VCaP (cell line): ENCODE data around the gene SCN2B.

Source experiments
- H3K27ac ChIP-seq: fragments of 450-650 bp; 2 replicates; pipeline ENCODE4 v1.5.1; 2017
- CTCF ChIP-seq: fragments of 450-650 bp; conservative IDR thresholded peaks from 2 replicates; pipeline ENCODE4 v1.5.1; 2017; ENCODE audit warnings: mild to moderate bottlenecking, moderate library complexity

SCN2B gene

GRCh38 chr11:118151431-118151830 is 25.0 kb downstream of the SCN2B start:
- peak overlapping the region; percentile 69 for H3K27ac ChIP-seq
- TF ChIP-seq CTCF, result 0 out of 2 replicates have a peak, but pooled peaks have one; percentile 29

DNA sequence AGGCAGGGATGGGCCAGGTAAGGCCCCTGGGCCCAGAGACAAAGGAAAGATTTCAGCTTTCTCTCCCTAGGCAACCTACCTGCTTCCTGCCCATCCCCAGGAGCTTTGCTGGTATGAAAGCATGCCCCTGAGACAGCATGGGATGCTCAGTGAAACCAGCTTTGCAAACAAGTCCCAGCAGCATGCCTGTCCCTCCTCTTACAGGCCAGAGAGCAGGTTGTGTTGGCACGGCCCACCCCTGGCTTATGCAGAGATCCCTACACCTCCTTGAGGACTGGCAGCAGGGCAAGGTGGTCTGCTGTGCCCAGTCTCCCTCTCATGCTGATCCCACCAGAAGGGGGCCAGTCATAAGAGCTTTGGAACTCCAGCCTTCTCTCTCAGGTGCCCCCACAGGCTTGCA is 26.9 kb downstream of the SCN2B start:
- TF ChIP-seq CTCF, result no peak

DNA sequence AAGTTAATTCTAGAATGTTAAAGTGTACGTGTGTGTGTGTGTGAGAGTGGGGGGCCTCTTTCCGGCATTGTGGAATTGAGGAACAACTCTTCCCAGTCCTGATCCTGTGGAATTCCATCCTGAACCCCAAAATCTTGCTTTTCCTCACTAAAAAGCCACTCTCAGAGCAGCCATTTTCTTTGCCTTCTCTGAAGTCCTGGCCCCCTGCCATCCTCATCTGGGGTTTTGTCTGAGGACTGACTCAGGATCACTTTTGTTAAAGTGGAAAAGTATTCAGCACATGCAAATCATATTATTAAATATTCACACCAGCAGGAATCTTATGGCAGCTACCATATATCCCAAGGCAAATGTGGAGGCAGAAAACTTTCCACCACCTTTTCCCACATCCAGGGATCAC is 27.6 kb downstream of the SCN2B start:
- no peak for TF ChIP-seq CTCF
- no peak overlapping the region for H3K27ac ChIP-seq

More for the DNA sequence above, 26.9 kb downstream of the SCN2B start:
- no peak overlapping the region for H3K27ac ChIP-seq

DNA sequence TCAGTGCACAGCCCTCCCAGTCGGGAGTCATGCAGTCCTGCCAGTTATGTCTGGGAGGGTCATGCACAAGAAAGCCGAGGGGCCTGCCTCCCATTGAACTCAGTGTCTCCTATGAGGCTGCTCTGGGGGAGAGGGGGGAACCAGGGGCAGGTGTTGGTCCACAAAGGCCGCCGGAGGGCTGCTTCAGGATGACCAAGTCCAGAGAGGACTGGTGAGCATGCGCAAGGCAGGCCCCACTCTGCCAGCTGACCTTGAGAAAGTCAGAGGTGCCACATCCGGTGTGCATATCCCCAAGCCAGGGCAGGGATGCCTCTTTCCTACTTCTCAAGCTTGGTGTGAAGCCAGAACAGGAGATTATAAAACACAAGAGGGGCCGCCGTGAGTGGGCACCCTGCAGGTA is 28.2 kb downstream of the SCN2B start:
- TF ChIP-seq CTCF, result no peak
- H3K27ac ChIP-seq, result no peak overlapping the region

DNA sequence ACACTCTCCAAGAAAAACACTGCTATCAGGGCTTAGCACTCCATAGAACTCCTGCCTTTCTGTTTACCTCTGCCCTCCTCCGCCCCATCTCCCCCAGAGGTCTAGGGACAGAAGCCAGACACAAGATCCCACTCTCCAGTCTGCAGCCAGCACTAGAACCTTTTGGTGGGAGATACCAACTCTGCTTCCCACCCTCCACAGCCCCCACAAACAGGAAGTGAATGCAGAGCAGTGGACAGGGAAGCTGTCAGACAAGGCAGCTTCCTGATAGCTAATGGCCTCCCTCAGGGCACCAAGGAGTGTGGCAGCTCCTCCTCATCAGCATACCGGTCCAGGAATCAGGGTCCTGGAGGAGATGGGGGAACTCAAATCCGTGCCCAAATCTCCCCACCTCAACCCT is 28.9 kb downstream of the SCN2B start:
- no peak overlapping the region for H3K27ac ChIP-seq
- TF ChIP-seq CTCF, result no peak

GRCh38 chr11:118146554-118146953 is 29.9 kb downstream of the SCN2B start:
- H3K27ac ChIP-seq, result peak overlapping the region; percentile 84; the same call in 1 of the 2 replicates
- no peak for TF ChIP-seq CTCF

GRCh38 chr11:118145285-118146227 is 30.9 kb downstream of the SCN2B start:
- H3K27ac ChIP-seq, result peak overlapping the region; percentile 84
- peak; percentile 91 for TF ChIP-seq CTCF
